Keratinocyte (primary cell): ENCODE data around the gene SOCS3. TPM values are rescaled to one million over a fixed set of nuclear protein-coding genes. Genes with fewer than 3 reads are reported as not detected.

Experiments
- DNase-seq: peaks from one replicate; pipeline ENCODE4 v3.0.0-alpha.2; 2011; ENCODE audit warnings: low read depth, missing footprints, low spot score
- FAIRE-seq: peaks from 2 replicates; lab custom pipeline; 2011; peaks lifted over from hg19 to GRCh38; lab: Jason Lieb, UNC
- H2AFZ ChIP-seq: 2 replicates; pipeline ENCODE4 v1.6.0; 2012; ENCODE audit warnings: low read length, control low read depth, inconsistent platforms; ENCODE audit not compliant: control insufficient read depth
- H3K27ac ChIP-seq: 2 replicates; pipeline ENCODE4 v1.5.1; 2011; ENCODE audit warnings: low read length; ENCODE audit not compliant: control insufficient read depth, insufficient read depth
- H3K27me3 ChIP-seq: 3 replicates; pipeline ENCODE4 v1.6.0; 2011; ENCODE audit warnings: low read length; ENCODE audit not compliant: control insufficient read depth, insufficient read depth; ENCODE audit errors: extremely low read depth
- H3K36me3 ChIP-seq, 2 experiments: 2 replicates in 1 of 2; 3 replicates in 1 of 2; pipeline ENCODE4 v1.5.1; 2011; ENCODE audit warnings: low read length in 2 of 2, mild to moderate bottlenecking in 1 of 2; ENCODE audit not compliant: control insufficient read depth in 2 of 2, insufficient read depth in 2 of 2; ENCODE audit errors: extremely low read depth in 1 of 2
- H3K4me1 ChIP-seq: 3 replicates; pipeline ENCODE4 v1.5.1; 2011; ENCODE audit warnings: low read length; ENCODE audit not compliant: control insufficient read depth, insufficient read depth; ENCODE audit errors: extremely low read depth
- H3K4me2 ChIP-seq: 3 replicates; pipeline ENCODE4 v1.6.0; 2011; ENCODE audit warnings: low read depth, low read length; ENCODE audit not compliant: control insufficient read depth, insufficient read depth; ENCODE audit errors: extremely low read depth
- H3K4me3 ChIP-seq, 3 experiments: fragments of 200-600 bp in 1 of 3; sonication (generic) in 1 of 3; 2 replicates in 2 of 3; 3 replicates in 1 of 3; pipeline ENCODE4 v1.5.1; 2011 to 2016; ENCODE audit warnings: low read length in 3 of 3, mild to moderate bottlenecking in 3 of 3, control low read depth in 2 of 3, inconsistent platforms in 1 of 3, low read depth in 1 of 3, mixed read lengths in 1 of 3, mixed run types in 1 of 3, moderate library complexity in 1 of 3; ENCODE audit not compliant: control insufficient read depth in 2 of 3, insufficient read depth in 2 of 3; ENCODE audit errors: extremely low read depth in 1 of 3
- H3K79me2 ChIP-seq: 2 replicates; pipeline ENCODE4 v1.6.0; 2012; ENCODE audit warnings: low read length; ENCODE audit not compliant: control insufficient read depth, insufficient read depth
- H3K9ac ChIP-seq: 3 replicates; pipeline ENCODE4 v1.6.0; 2011; ENCODE audit warnings: low read length; ENCODE audit not compliant: control insufficient read depth, insufficient read depth; ENCODE audit errors: extremely low read depth
- H3K9me1 ChIP-seq: 3 replicates; pipeline ENCODE4 v1.6.0; 2011; ENCODE audit warnings: low read length; ENCODE audit not compliant: control insufficient read depth, insufficient read depth; ENCODE audit errors: extremely low read depth
- H3K9me3 ChIP-seq: 2 replicates; pipeline ENCODE4 v1.5.1; 2012; ENCODE audit warnings: low read depth, low read length; ENCODE audit not compliant: control insufficient read depth
- H4K20me1 ChIP-seq: 3 replicates; pipeline ENCODE4 v1.6.0; 2011; ENCODE audit warnings: low read length; ENCODE audit not compliant: control insufficient read depth, insufficient read depth; ENCODE audit errors: extremely low read depth
- EZH2 ChIP-seq: IDR thresholded peaks from one replicate; pipeline ENCODE4 v1.6.1; 2012; ENCODE audit warnings: inconsistent platforms, mild to moderate bottlenecking, low read length, moderate library complexity
- dilution Hi-C: fragments of 300-500 bp; cut with MboI; formaldehyde crosslinking; loops from one replicate; pipeline ENCODE4 v1.7.0; 2020; ENCODE audit warnings: low sequenced_read_pairs; ENCODE audit not compliant: extremely low pct_ligation_motif_present
- polyA plus RNA-seq, 5 experiments: library from polyadenylated mRNA; depleted of rRNA in 3 of 5; stranded (reverse) in 3 of 5; stranded (forward) in 1 of 5; unstranded in 1 of 5; fragments of >200 nt; gene quantifications; 1 replicate in 1 of 5; 2 replicates in 3 of 5; 3 replicates in 1 of 5; pipeline versions ENCODE4 v1.2.1 to v1.2.3, GENCODE V29; 2011 to 2012; ENCODE audit warnings: missing spikeins in 2 of 5, low read depth in 1 of 5, low replicate concordance in 1 of 5
- TF ChIP-seq, protein P1 (sequence below), 3 experiments: IDR thresholded peaks in 1 of 3; conservative IDR thresholded peaks in 1 of 3; optimal IDR thresholded peaks in 1 of 3; 2 replicates in 2 of 3; 3 replicates in 1 of 3; pipeline versions ENCODE3 to v1.5.1; 2011; ENCODE audit warnings: low read length in 3 of 3, mild to moderate bottlenecking in 3 of 3, moderate library complexity in 2 of 3, control low read depth in 1 of 3, inconsistent platforms in 1 of 3; ENCODE audit not compliant: insufficient read depth in 2 of 3; ENCODE audit errors: extremely low read depth in 1 of 3

The SOCS3 gene
- polyA plus RNA-seq, 1 donor (not counting 4 experiments of a cell fraction or from before 2014, with no cell fraction given) = 9.4 TPM

DNA sequence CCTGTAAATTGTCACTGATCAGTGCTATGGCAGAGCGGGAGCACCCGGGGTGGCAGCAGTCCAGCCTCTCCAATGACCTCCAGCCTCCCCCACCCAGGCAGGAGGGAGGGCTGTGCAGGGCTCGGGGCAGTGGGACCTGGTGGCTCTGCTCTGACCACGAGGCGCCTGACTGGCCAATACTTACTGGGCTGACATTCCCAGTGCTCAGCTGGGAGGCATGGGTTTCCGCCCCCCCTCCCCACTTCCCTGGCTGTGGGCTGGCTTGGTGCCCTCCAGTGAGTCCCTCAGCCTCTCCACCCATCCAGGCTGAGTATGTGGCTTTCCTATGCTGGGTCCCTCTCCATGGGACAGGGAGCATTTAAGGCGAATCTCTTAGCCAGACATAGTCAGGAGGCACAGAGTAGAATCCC lies 2.7 kb downstream of the SOCS3 start:
- Histone ChIP-seq H4K20me1 (peaks cover 5% of the 10 kb centered on the region), H3K9me1 (peaks cover 2% of the 10 kb centered on the region), H3K4me2 (peak overlapping the region; percentile 80), H3K9me3 (no peaks in the 10 kb centered on the region), H3K4me3 (peak overlapping the region in 2 of 3 experiments; percentile 10 to 46), H2AFZ (no peak overlapping the region), H3K4me1 (peaks cover 51% of the 10 kb centered on the region), H3K27ac (peak overlapping the region; percentile 60), H3K36me3 (peaks cover 3 to 17% of the 10 kb centered on the region in 2 experiments), H3K9ac (peak overlapping the region; percentile 92), H3K79me2 (peaks cover 25% of the 10 kb centered on the region), H3K27me3 (no peaks in the 10 kb centered on the region)
- FAIRE-seq (peak; percentile 32), DNase-seq (no peak)
- TF ChIP-seq EZH2 = no peak
- TF ChIP-seq, protein P1, sequence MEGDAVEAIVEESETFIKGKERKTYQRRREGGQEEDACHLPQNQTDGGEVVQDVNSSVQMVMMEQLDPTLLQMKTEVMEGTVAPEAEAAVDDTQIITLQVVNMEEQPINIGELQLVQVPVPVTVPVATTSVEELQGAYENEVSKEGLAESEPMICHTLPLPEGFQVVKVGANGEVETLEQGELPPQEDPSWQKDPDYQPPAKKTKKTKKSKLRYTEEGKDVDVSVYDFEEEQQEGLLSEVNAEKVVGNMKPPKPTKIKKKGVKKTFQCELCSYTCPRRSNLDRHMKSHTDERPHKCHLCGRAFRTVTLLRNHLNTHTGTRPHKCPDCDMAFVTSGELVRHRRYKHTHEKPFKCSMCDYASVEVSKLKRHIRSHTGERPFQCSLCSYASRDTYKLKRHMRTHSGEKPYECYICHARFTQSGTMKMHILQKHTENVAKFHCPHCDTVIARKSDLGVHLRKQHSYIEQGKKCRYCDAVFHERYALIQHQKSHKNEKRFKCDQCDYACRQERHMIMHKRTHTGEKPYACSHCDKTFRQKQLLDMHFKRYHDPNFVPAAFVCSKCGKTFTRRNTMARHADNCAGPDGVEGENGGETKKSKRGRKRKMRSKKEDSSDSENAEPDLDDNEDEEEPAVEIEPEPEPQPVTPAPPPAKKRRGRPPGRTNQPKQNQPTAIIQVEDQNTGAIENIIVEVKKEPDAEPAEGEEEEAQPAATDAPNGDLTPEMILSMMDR (optimal IDR thresholded peaks at IDR 0.05 in 1 of 3, IDR thresholded peaks at IDR 0.05 in 1 of 3, conservative IDR thresholded peaks at IDR 0.05 in 1 of 3; ENCODE audit: extremely low read depth in 1 of 3, insufficient read depth in 2 of 3, low read length in 3 of 3) = no peak
- dilution Hi-C loops = no loop called here

DNA sequence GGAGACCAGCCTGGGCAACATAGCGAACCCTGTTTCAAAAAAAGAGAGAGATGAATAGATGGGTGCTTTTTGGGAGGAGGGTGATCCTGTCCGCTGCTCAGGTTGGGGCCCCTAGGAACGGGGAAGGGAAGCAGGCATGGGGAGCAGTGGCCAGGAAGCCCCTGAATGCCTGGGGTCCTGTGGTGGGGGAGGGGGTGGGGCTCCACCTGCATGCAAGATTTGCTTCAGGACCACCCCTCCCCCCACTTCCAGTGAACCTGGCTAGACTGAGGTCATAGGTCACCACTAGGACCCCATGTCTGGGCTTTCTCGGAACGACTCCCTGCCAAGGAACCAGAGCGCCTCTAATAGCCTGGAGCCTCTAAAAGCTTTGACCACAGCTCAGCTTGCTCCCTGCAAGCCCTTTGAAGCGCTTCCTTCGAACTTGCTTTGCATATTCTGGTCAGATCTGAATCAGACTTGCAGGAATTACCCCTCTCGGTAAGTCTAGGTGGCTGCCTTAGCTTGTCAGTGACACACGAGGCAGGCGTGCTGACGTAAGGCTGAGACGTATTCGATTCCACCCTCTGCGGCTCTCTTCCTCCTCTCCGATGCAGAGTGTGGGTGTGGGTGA lies 3.7 kb downstream of the SOCS3 start:
- Histone ChIP-seq H3K27me3 (no peaks in the 10 kb centered on the region), H2AFZ (no peak overlapping the region), H3K27ac (peak overlapping the region; percentile 68), H3K36me3 (peaks cover 3 to 17% of the 10 kb centered on the region in 2 experiments), H3K4me1 (peaks cover 61% of the 10 kb centered on the region), H3K4me2 (peak overlapping the region; percentile 29), H3K4me3 (peak overlapping the region in 1 of 3 experiments; percentile 36), H3K9me3 (no peaks in the 10 kb centered on the region), H4K20me1 (peaks cover 5% of the 10 kb centered on the region), H3K9ac (peak overlapping the region; percentile 31), H3K9me1 (peaks cover 2% of the 10 kb centered on the region), H3K79me2 (peaks cover 25% of the 10 kb centered on the region)
- dilution Hi-C loops = no loop called here
- FAIRE-seq (peak; percentile 96), DNase-seq (no peak)
- TF ChIP-seq, protein P1 (optimal IDR thresholded peaks at IDR 0.05 in 1 of 3, IDR thresholded peaks at IDR 0.05 in 1 of 3, conservative IDR thresholded peaks at IDR 0.05 in 1 of 3; ENCODE audit: extremely low read depth in 1 of 3, insufficient read depth in 2 of 3, low read length in 3 of 3) = peak in 1 of 3 experiments; percentile 12
- no peak for TF ChIP-seq EZH2
